Ammon's horn (tissue), 1 donor: ENCODE results near the gene CACNA1S.

Experiments
- DNase-seq: peaks from one replicate; pipeline ENCODE4 v3.0.0-alpha.2; 2016; ENCODE audit warnings: low spot score

CACNA1S gene

GRCh38 chr1:201061886-201062285 lies 50.3 kb downstream of the CACNA1S start:
- no peak for DNase-seq

DNA sequence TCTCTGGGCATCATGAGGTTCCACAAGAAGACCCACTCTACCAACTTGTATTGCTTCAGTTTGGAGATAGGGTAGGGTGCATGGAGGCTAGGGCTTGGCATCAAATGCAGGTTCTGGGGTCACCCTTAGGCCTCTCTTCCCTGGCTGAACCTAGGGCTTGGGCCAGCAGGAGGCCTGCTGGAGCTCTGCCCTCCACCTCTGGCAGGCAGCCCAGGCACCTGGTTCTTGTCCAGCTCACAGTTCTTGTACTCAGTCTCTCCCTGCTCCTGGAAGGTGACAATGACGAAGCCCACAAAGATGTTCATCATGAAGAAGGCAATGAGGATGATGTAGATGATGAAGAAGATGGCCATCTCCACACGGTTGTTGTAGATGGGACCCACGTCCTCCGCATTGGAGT lies 51.2 kb downstream of the CACNA1S start:
- DNase-seq: no peak

DNA sequence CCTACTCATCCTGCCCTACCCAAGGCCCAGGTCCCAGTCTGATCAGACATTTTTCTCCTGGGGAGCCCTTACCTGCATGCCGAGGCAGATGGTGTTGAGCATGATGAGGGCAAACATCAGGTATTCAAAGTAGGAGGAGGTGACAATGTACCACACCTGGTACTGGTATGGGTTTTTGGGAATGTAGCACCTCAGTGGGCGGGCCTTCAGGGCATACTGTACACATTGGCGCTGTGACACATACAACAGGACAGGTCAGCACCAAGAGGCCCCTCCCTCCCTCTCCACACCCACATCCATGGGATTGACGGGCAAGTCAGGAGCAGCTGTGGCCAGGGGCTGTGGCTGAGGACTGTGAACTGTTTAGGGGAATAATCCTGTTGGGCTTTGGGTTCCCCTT lies 51.6 kb downstream of the CACNA1S start:
- no peak for DNase-seq

DNA sequence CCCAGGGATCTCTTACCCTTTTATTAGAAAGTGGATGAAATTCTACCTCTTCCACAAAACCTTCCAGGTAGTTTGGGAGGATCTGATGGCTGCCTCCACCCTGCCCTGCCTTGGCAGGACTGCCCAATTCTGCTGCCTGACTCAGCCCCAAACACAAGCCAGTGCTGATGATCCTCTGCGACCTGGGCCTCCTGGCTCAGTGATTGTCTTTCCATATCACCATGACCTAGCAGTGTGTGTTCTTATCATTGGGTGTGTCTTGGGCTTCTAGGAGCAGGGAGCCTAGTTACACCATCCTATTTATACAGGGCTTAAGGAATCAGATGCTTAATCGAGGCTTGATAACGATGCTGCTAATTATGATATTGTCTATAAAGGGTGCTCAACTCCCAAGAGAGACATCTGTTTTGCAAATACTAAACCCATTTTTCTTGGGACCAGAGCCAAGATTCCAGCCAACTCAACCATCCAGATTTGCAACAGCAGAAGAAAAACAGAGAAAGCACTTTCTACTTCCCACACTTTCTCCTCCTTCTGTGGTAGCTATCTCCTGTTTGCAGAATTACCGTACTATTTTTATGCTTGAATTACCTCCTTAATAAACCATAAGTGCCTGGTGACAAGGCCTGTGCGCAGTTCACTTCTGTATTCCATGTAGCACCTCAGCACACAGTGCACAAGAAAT lies 52.2 kb downstream of the CACNA1S start:
- DNase-seq: peak; percentile 41

DNA sequence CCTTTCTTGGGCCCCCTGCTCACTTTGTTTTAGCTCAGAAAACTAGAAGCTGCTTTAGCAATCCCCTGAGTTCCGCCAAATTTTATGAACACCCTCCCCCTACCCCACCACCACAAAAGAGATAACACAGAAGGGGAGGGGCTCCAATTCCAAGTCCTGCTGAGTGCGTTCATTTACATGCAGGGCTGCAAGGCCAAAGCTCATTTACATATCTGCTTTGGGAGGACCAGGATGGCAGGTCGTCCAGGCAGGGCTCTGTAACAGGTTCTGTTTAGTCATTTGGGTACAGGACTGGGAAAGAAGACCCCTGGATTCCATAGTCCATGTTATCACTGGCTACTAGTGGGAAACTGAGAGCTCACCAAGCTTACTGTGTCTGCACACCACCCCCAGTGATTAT lies 52.8 kb downstream of the CACNA1S start:
- no peak for DNase-seq

- DNase-seq: no peak
Measured at GRCh38 chr1:201054091-201054543, 58.1 kb downstream of the CACNA1S start.

DNA sequence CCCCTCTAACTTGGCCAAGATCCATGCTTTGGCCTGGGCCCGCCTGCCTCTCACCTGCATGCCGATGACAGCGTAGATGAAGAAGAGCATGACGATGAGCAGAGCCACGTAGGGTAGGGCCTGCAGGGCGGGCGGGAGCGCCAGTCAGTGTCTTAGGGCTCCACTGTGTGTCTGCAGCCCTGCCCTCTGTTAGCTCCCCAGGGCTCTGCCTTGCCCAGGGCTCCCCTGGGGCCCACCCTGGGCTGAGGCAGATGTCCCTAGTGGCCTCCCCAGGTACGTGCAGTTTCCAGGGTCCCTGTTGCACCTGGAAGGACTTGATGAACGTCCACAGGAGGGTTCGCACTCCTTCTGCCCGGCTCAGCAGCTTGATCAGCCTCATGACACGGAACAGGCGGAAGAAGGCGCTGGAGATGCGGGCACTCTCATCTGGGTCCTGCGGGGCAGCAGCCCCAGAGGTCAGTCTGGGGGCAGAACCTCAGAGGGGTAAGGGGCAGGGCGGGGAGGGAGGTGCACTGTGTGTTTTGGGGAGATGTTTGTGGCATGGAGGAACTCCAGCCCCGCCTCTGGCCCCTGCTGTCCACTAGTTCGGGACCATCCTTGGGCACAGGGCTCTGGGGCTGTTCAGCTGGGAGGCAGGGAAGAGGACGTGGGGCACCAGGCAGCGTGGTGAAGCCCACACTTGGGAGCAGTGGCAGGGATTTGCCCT lies 58.9 kb downstream of the CACNA1S start:
- DNase-seq: no peak

- no peak for DNase-seq
Measured at GRCh38 chr1:201051399-201051798, 60.8 kb downstream of the CACNA1S start.

- DNase-seq: no peak
Measured at GRCh38 chr1:201050515-201051277, 61.5 kb downstream of the CACNA1S start.

GRCh38 chr1:201049248-201049831 lies 62.9 kb downstream of the CACNA1S start:
- DNase-seq: no peak

DNA sequence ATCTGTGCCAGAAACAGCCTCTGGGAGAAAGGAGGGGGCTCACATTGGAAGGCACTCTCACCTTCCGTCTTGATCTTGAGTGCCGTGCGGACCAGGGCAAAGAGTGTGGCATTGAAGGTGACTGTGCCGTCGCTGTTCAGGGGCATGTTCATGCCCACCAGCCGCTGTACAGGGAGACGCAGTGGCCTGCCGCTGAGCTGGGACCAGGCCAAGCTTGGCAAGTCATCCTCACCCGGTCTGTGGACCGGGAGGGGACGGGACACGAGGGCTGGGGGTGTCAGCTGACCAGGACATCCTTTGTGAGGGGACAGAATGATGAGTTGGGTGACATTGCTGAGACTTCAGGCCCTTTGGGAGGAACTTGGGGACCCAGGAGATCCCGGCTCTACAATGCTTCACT lies 63.7 kb downstream of the CACNA1S start:
- no peak for DNase-seq

GRCh38 chr1:201044119-201044518 lies 68.1 kb downstream of the CACNA1S start:
- no peak for DNase-seq

GRCh38 chr1:201042779-201043461 lies 69.3 kb downstream of the CACNA1S start:
- DNase-seq: peak; percentile 90

GRCh38 chr1:201041011-201041410 lies 71.2 kb downstream of the CACNA1S start:
- DNase-seq: no peak

- DNase-seq: no peak
Measured at GRCh38 chr1:201039876-201040275, 72.3 kb downstream of the CACNA1S start.

DNA sequence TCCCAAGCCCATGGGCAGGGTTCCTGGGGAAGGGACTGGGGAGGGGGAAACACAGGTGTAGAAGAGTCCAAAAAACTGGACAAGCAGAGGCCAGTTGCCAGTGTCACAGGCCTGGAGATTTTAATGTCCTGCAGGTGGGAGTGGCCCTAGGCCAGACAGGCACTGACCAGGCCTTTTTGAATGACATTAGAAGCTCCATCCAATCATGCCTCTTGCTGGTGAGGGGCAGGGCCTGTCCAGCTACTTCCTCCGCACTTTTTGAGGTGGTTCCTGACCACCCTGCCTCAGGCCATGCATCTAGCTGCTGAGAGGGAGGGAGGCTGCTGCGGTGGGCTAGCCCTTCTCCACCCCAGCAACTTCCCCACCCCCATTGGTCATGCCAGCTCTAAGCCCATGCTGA lies 72.8 kb downstream of the CACNA1S start:
- DNase-seq: no peak

GRCh38 chr1:201038186-201038876 lies 73.9 kb downstream of the CACNA1S start:
- no peak for DNase-seq

- no peak for DNase-seq
Measured at GRCh38 chr1:201036188-201036842, 75.9 kb downstream of the CACNA1S start.

GRCh38 chr1:201034671-201035070 lies 77.6 kb downstream of the CACNA1S start:
- no peak for DNase-seq

DNA sequence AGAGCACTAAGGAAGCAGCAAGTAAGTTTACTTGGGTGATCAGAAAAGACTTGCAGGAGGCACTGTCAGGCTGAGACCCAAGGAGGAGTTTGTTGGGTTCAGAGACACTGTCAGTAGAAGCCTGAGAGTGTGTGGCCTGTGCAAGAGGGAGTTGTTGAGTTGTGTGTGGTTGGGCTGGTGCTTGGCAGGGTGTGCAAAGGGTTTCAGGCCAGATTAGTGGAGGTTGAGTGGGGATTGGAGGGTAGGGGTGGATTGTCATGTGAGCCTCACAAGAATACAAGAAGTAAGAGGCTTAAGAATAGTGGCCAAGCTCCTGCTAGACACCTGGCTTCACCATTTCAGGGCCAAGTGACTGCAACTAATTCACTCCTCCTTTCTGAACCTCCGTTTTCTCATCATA lies 79.8 kb downstream of the CACNA1S start:
- no peak for DNase-seq

DNA sequence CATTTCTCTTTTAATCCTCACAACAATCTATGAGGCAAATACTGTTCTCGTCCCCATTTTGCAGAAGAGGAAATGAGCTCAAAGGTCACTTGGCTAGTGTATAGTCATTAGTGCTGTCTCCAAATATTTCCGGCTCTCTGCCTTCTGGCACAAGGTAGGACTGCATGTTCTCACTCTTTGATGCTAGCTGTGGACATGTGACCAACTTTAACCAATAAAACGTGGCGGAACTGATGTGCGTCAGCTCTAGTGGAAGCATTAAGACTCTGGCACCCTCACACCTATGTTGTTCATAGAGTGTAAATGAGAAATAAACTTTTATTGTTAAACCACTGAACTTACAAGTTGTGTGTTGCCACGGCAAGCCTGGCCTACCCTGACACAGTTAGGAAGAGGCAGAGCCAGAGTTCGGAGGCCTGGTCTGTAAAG lies 83.8 kb downstream of the CACNA1S start:
- peak; percentile 74 for DNase-seq
